NCI-H1417 (cell line): Measurements from ENCODE around the gene JMJD6.
"Not testable (repeated sequence)": the region's sequence is repeated elsewhere in the genome, so short reads cannot be mapped to it uniquely, and the experiment has no call there.

Experiments used
- DNase-seq, 3 experiments: peaks; one replicate each; lab custom pipeline; 2025; lab: John Stamatoyannopoulos, UW

The JMJD6 gene

GRCh38 chr17:76726231-76726775 is at the start of gene JMJD6:
TSS of gene JMJD6 (minus strand) at chr17:76726606. CDS start at chr17:76726475, 131 bp downstream.
- peak; percentile 97 to 98 (median 97) for DNase-seq

- no peak for DNase-seq
Observed at GRCh38 chr17:76775021-76775600, 48.7 kb upstream of the JMJD6 start.

GRCh38 chr17:76772842-76773525 is 46.6 kb upstream of the JMJD6 start:
- no peak for DNase-seq

- DNase-seq, result no peak
Observed at GRCh38 chr17:76758570-76758969, 32.2 kb upstream of the JMJD6 start.

GRCh38 chr17:76757256-76757655 is 30.9 kb upstream of the JMJD6 start:
- DNase-seq, result no peak

GRCh38 chr17:76755285-76755684 is 28.9 kb upstream of the JMJD6 start:
- DNase-seq, result no peak

- DNase-seq, result no peak
Observed at GRCh38 chr17:76753061-76753961, 26.9 kb upstream of the JMJD6 start.

- DNase-seq, result no peak
Observed at GRCh38 chr17:76752006-76752405, 25.6 kb upstream of the JMJD6 start.

GRCh38 chr17:76751416-76751993 is 25.1 kb upstream of the JMJD6 start:
- no peak for DNase-seq

GRCh38 chr17:76748657-76749056 is 22.3 kb upstream of the JMJD6 start:
- DNase-seq, result no peak

- DNase-seq, result no peak
Observed at GRCh38 chr17:76747716-76748363, 21.4 kb upstream of the JMJD6 start.

- DNase-seq, result not testable (repeated sequence)
Observed at GRCh38 chr17:76745785-76746184, 19.4 kb upstream of the JMJD6 start.

GRCh38 chr17:76744747-76745146 is 18.3 kb upstream of the JMJD6 start:
- DNase-seq, result no peak

- no peak for DNase-seq
Observed at GRCh38 chr17:76742958-76743357, 16.6 kb upstream of the JMJD6 start.

- peak in 1 of 3 experiments; percentile 55 for DNase-seq
Observed at GRCh38 chr17:76740329-76741118, 14.1 kb upstream of the JMJD6 start.

- not testable (repeated sequence) for DNase-seq
Observed at GRCh38 chr17:76739568-76740115, 13.2 kb upstream of the JMJD6 start.

- DNase-seq, result peak in 1 of 3 experiments; percentile 66
Observed at GRCh38 chr17:76738468-76738850, 12.1 kb upstream of the JMJD6 start.

- DNase-seq, result peak; percentile 90 to 98 (median 98)
Observed at GRCh38 chr17:76737676-76738467, 11.5 kb upstream of the JMJD6 start, which contains the start of gene MFSD11. TSS of gene MFSD11 (plus strand) at chr17:76738119. CDS start at chr17:76738353, 234 bp downstream.

- DNase-seq, result peak; percentile 98 to 99 (median 99)
Observed at GRCh38 chr17:76737082-76737675, 10.8 kb upstream of the JMJD6 start, which contains the start of gene SRSF2. TSS of gene SRSF2 (minus strand) at chr17:76737331. CDS start at chr17:76737160, 171 bp downstream.
